Breast epithelium (tissue), 3 donors: ENCODE results near the gene KIAA0040.

Experiments used
- CTCF ChIP-seq, 3 donors: fragments of 450-650 bp; IDR thresholded peaks; one replicate each; pipeline ENCODE4 v1.5.1; 2016 to 2017; ENCODE audit warnings: antibody characterized with exemption in 3 of 3, mild to moderate bottlenecking in 3 of 3, moderate library complexity in 3 of 3
- POLR2AphosphoS5 ChIP-seq, 3 donors: sonication (generic); formaldehyde crosslinking; IDR thresholded peaks; one replicate each; pipeline ENCODE4 v1.6.1; 2017; ENCODE audit warnings: antibody characterized with exemption in 3 of 3

GRCh38 chr1:175191659-175192058, 917 bp downstream of the KIAA0040 start:
- TF ChIP-seq CTCF (IDR thresholded peaks at IDR 0.05) (no peak), POLR2AphosphoS5 (IDR thresholded peaks at IDR 0.05) (no peak)
